Measurements from ENCODE around the gene EFL1. TPM values are rescaled to one million over a fixed set of nuclear protein-coding genes. Genes with fewer than 3 reads are reported as not detected.
"Not testable (repeated sequence)": the region's sequence is repeated elsewhere in the genome, so short reads cannot be mapped to it uniquely, and the experiment has no call there.

The EFL1 gene
- total RNA-seq, 1 experiment from 2014 or later = 17.2 TPM

- Histone ChIP-seq H3K79me2 (ENCODE audit: low read depth) (no peaks in the 10 kb centered on the region), H3K9me2 (ENCODE audit: insufficient read depth) (no peaks in the 10 kb centered on the region), H3K27me3 (ENCODE audit: insufficient read depth, low read depth) (no peaks in the 10 kb centered on the region), H2AFZ (no peak overlapping the region), H3K4me1 (replicated peaks; ENCODE audit: insufficient read depth) (no peaks in the 10 kb centered on the region), H3K4me2 (no peak overlapping the region), H3K4me3 (no peak overlapping the region), H3K9me3 (ENCODE audit: insufficient read depth, low read depth) (no peaks in the 10 kb centered on the region), H4K20me1 (ENCODE audit: insufficient read depth) (peaks cover 4% of the 10 kb centered on the region; the same call in 1 of the 2 replicates), H3K36me3 (ENCODE audit: low read depth) (peaks cover 6% of the 10 kb centered on the region; the same call in 1 of the 2 replicates), H3F3A (ENCODE audit: insufficient read depth, low read depth) (no peaks in the 10 kb centered on the region), H3K27ac (no peak overlapping the region)
- intact Hi-C loops (cut with micrococcal nuclease; ENCODE audit: unreplicated experiment) = no loop called here
- no TSS peak for BruUV-seq (replicated peaks)
- TF ChIP-seq CTCF (conservative IDR thresholded peaks at IDR 0.05) (no peak), EZH2 (IDR thresholded peaks at IDR 0.05; ENCODE audit: low read depth) (no peak)
- DNase-seq = no peak
- ChIA-PET CTCF (interaction anchor here (0.7 kb wide), 1 partner anchor 132 kb away, joined by 4 read pairs; no protein-coding TSS in a partner anchor), POLR2A (ENCODE audit: unreplicated experiment) (interaction anchor here (0.6 kb wide), 1 partner anchor 621 kb away, joined by 3 read pairs; no protein-coding TSS in a partner anchor)
Observed at GRCh38 chr15:82239685-82240391, 22.7 kb downstream of the EFL1 start.

DNA sequence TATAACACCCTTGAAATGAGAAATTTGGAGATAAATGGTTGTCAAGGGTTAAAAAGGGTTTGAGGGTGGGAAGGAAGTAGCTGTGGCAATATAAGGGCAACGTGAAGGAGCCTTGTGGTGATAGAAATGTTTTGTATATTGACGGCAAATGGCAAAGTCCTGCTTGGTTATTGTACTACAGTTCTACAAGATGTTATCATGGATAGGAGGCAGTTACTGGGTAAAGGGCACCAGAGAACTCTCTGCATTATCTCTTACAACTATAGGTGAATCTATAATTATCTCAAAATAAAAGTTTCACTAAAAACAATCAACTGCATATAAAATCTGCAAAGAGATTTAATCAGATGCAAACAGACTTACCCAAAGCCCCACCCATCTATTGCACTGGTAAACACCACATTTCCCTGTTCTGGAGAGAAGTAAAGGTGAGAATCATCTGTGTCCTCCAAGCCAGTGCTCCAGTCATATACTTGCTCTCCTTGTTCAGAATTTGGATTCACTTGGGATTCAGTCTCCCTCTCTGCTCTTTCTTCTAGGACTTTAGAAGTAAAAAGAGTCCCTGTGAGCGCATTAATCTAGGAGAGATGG lies 24.5 kb downstream of the EFL1 start:
- H3F3A ChIP-seq (ENCODE audit: insufficient read depth, low read depth); H3K36me3 ChIP-seq (ENCODE audit: low read depth); H3K9me3 ChIP-seq (ENCODE audit: insufficient read depth, low read depth); POLR2A ChIA-PET (ENCODE audit: unreplicated experiment); DNase-seq; H2AFZ ChIP-seq; H3K79me2 ChIP-seq (ENCODE audit: low read depth); H3K27me3 ChIP-seq (ENCODE audit: insufficient read depth, low read depth); H3K9me2 ChIP-seq (ENCODE audit: insufficient read depth); H3K4me2 ChIP-seq; H3K27ac ChIP-seq; H3K4me3 ChIP-seq; CTCF ChIA-PET; H3K4me1 ChIP-seq (replicated peaks; ENCODE audit: insufficient read depth); BruUV-seq (replicated peaks); intact Hi-C loops (cut with micrococcal nuclease; ENCODE audit: unreplicated experiment); H4K20me1 ChIP-seq (ENCODE audit: insufficient read depth): not testable (repeated sequence)

DNA sequence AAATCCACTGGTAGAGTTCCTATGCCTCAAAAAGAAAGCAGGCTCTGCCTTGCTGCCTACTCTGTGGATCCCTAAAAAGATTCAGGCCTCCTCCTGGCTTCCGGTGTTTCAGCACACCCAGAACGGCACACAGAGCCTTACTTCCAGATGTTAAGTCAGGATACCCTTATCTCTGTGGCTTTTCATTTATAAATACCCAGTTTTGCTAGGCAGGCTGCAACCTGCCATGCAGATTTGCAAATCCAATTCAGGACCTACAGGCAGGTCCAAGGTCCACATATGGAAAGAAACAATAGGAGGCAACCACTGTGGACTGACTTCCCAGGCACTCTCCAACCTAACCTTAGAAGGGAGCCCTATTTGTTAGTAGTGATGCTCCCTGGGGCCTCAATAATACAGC lies 30.7 kb downstream of the EFL1 start:
- CTCF ChIA-PET = no interaction called here
- H3K27me3 ChIP-seq (ENCODE audit: insufficient read depth, low read depth) = no peaks in the 10 kb centered on the region
- no peaks in the 10 kb centered on the region for H3F3A ChIP-seq (ENCODE audit: insufficient read depth, low read depth)
- no peak for DNase-seq
- POLR2A ChIA-PET (ENCODE audit: unreplicated experiment) = no interaction called here
- no peak overlapping the region for H3K4me3 ChIP-seq
- no peaks in the 10 kb centered on the region for H3K4me1 ChIP-seq (replicated peaks; ENCODE audit: insufficient read depth)
- H4K20me1 ChIP-seq (ENCODE audit: insufficient read depth) = peaks cover 4% of the 10 kb centered on the region; the same call in 1 of the 2 replicates
- no peak for TF ChIP-seq CTCF (conservative IDR thresholded peaks at IDR 0.05)
- no peak for TF ChIP-seq EZH2 (IDR thresholded peaks at IDR 0.05; ENCODE audit: low read depth)
- no peaks in the 10 kb centered on the region for H3K9me2 ChIP-seq (ENCODE audit: insufficient read depth)
- no peak overlapping the region for H3K27ac ChIP-seq
- BruUV-seq (replicated peaks) = no TSS peak
- intact Hi-C loops (cut with micrococcal nuclease; ENCODE audit: unreplicated experiment) = no loop called here
- 0 out of 2 replicates have a peak, but pooled peaks cover 6% of the 10 kb centered on the region for H3K36me3 ChIP-seq (ENCODE audit: low read depth)
- H3K4me2 ChIP-seq = no peak overlapping the region
- no peaks in the 10 kb centered on the region for H3K79me2 ChIP-seq (ENCODE audit: low read depth)
- H2AFZ ChIP-seq = no peak overlapping the region
- no peaks in the 10 kb centered on the region for H3K9me3 ChIP-seq (ENCODE audit: insufficient read depth, low read depth)
